AG04450 (cell line): Measurements from ENCODE around the gene CDH2. TPM values are rescaled to one million over a fixed set of nuclear protein-coding genes. Genes with fewer than 3 reads are reported as not detected.
"Not testable (repeated sequence)": the region's sequence is repeated elsewhere in the genome, so short reads cannot be mapped to it uniquely, and the experiment has no call there.

ENCODE experiments used
- CTCF ChIA-PET: fragments of 300-600, 350-600 bp; formaldehyde crosslinking; extraction: SDS; loops from one replicate; lab custom pipeline; 2022; ENCODE audit warnings: antibody characterized with exemption, inconsistent platforms; lab: Charles Lee
- POLR2A ChIA-PET: fragments of 350-600 bp; formaldehyde crosslinking; extraction: SDS; loops from one replicate; lab custom pipeline; 2021; ENCODE audit warnings: antibody characterized with exemption, inconsistent platforms; lab: Yijun Ruan, JAX
- DNase-seq: peaks from one replicate; pipeline ENCODE4 v3.0.0-alpha.2; 2011; ENCODE audit warnings: low read depth, low spot score
- H3K27ac ChIP-seq: one replicate; pipeline ENCODE4 v1.5.1; 2012; ENCODE audit warnings: low read depth, low read length, control low read depth
- H3K27me3 ChIP-seq: one replicate; pipeline ENCODE4 v1.6.0; 2012; ENCODE audit warnings: low read length; ENCODE audit not compliant: control insufficient read depth, insufficient read depth
- H3K4me3 ChIP-seq: 2 replicates; pipeline ENCODE4 v1.5.1; 2011; ENCODE audit warnings: mild to moderate bottlenecking, low read depth, low read length, control low read depth
- H3K9me3 ChIP-seq: 2 replicates; pipeline ENCODE4 v1.5.1; 2012; ENCODE audit warnings: low read length; ENCODE audit not compliant: control insufficient read depth, insufficient read depth
- polyA plus RNA-seq: library from polyadenylated mRNA; depleted of rRNA; stranded (reverse); fragments of >200 nt; gene quantifications from 2 replicates; pipeline ENCODE4 v1.2.3, GENCODE V29; 2011
- TF ChIP-seq, protein P1 (sequence below): IDR thresholded peaks from 2 replicates; pipeline ENCODE4 v1.5.1; 2011; ENCODE audit warnings: low read depth, low read length, control low read depth, inconsistent platforms

CDH2 gene
- polyA plus RNA-seq, 1 experiment: 45.9 TPM

DNA sequence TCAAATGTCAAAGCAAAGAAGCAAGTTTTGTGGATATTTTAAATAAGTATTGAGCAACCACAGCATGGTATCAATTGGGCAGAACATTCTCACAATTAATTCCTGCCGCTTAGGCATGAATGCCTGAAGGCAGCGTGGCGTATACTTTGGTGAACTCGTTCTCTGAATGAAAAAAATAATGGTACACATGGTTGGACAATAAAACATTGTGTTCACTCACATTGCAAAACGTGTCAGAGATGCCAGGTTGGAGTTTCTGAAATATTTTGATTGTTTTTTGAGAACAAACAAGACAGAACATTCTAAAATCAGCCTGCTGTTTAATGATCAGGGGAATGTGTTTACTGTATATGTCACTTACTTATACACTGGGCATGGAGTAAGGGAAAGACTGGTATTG is 254.2 kb downstream of the CDH2 start:
- CTCF ChIA-PET: no interaction called here
- no peaks in the 10 kb centered on the region for H3K27me3 ChIP-seq
- no peak overlapping the region for H3K27ac ChIP-seq
- POLR2A ChIA-PET: no interaction called here
- TF ChIP-seq, protein P1, sequence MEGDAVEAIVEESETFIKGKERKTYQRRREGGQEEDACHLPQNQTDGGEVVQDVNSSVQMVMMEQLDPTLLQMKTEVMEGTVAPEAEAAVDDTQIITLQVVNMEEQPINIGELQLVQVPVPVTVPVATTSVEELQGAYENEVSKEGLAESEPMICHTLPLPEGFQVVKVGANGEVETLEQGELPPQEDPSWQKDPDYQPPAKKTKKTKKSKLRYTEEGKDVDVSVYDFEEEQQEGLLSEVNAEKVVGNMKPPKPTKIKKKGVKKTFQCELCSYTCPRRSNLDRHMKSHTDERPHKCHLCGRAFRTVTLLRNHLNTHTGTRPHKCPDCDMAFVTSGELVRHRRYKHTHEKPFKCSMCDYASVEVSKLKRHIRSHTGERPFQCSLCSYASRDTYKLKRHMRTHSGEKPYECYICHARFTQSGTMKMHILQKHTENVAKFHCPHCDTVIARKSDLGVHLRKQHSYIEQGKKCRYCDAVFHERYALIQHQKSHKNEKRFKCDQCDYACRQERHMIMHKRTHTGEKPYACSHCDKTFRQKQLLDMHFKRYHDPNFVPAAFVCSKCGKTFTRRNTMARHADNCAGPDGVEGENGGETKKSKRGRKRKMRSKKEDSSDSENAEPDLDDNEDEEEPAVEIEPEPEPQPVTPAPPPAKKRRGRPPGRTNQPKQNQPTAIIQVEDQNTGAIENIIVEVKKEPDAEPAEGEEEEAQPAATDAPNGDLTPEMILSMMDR: no peak
- H3K4me3 ChIP-seq: no peak overlapping the region
- no peaks in the 10 kb centered on the region for H3K9me3 ChIP-seq
- DNase-seq: no peak

DNA sequence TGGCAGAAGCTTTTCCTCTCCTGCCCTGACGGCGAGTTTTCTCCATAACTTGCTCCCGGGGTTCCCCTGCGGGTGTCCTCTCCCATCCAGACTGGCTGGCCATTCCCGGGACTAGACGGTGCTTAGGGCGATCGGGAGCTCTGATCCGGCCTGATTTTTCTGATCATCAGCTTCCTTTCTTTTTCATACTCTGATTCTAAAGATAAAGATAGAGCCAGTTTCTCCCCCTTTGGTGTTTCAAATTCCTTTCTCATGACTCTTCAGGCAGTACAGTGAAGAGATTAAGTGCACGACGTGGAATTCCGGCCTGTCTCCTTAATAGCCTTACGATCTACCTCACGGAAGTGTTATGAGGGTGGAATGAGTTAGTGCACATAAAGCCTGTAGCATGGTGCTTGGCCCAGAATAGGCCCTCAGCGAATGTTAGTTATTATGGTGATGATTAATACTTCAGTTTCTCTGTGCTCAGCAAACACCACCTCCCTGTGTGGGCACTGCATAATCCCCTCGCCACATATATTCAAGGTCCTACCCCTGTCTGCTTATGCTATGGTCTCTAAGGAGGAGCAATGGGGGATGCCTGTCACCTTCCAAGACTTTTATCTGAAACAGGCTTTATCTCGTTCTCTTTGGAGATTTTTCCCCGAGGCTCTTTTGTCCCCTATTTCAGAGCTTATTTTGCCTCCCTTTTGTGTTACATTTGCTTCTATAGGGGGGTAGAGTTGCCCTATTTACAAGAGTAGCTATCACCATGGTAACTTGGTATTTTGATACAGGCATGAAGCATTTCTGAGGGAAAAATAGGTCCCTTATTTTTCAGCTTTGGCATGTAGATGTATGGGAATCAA is 254.8 kb downstream of the CDH2 start:
- H3K27me3 ChIP-seq: no peaks in the 10 kb centered on the region
- peak; percentile 11 for DNase-seq
- H3K9me3 ChIP-seq: no peaks in the 10 kb centered on the region
- no peak overlapping the region for H3K4me3 ChIP-seq
- ChIA-PET POLR2A (no interaction called here), CTCF (no interaction called here)
- H3K27ac ChIP-seq: no peak overlapping the region
- TF ChIP-seq, protein P1: no peak

DNA sequence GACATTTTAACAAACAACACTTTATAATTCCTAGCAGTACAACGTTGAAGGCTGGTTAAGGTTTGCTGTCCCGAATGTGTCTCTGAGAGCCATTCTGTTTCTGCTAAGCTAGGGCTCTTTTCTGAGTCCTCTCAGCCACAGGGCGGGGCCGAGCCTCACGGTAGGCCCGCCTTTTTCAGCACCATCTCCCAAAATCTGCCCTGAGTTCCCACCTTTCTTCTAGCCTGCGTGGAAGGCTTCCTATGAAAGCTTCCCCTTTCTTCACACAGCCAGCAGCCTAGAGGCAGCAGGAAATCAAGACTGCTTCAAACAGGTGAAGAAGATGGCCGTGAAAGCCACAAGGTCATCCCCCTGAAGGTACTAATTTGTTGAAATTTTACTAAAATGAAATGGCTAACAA is 255.5 kb downstream of the CDH2 start:
- no peaks in the 10 kb centered on the region for H3K27me3 ChIP-seq
- DNase-seq: no peak
- TF ChIP-seq, protein P1: no peak
- H3K4me3 ChIP-seq: no peak overlapping the region
- no peak overlapping the region for H3K27ac ChIP-seq
- POLR2A ChIA-PET: no interaction called here
- CTCF ChIA-PET: no interaction called here
- no peaks in the 10 kb centered on the region for H3K9me3 ChIP-seq

DNA sequence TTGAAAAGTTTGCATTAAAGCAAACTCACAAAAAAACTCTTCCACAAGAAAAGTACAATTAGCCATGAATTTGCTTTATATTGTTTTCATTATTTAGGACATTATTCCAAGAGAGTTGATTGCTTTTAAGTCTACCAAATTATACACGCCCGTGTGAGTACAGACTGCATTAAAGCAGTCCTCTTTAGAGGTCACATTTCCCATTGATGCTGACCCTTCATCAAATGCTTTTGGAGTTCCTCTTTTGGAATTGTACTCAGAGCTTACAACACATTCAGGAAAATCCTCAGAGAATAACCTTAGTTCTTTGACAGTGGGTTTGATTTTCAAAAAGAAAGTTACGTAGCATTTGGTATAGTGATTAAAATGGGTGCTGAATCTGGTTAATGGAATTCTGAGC is 256.1 kb downstream of the CDH2 start:
- Histone ChIP-seq H3K4me3 (no peak overlapping the region), H3K9me3 (no peaks in the 10 kb centered on the region), H3K27ac (no peak overlapping the region), H3K27me3 (no peaks in the 10 kb centered on the region)
- TF ChIP-seq, protein P1: no peak
- ChIA-PET CTCF (no interaction called here), POLR2A (no interaction called here)
- DNase-seq: no peak

DNA sequence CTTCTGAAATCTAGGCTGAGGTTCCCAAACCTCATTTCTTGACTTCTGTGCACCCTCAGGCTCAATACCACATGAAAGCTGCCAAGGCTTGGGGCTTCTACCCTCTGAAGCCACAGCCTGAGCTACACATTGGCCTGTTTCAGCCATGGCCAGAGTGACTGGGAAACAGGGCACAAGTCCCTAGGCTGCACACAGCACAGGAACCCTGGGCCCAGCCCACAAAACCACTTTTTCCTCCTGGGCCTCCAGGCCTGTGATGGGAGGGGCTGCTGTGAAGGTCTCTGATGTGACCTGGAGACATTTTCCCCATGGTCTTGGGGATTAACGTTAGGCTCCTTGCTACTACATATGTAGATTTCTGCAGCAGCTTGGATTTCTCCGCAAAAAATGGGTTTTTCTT is 270.7 kb downstream of the CDH2 start:
- H3K9me3 ChIP-seq, H3K27me3 ChIP-seq, POLR2A ChIA-PET, DNase-seq, H3K4me3 ChIP-seq, CTCF ChIA-PET, H3K27ac ChIP-seq: not testable (repeated sequence)
